HG03457 (cell line): Measurements from ENCODE around the gene AKT2.

Source experiments
- ATAC-seq: cut with Tn5 transposase; IDR thresholded peaks from one replicate; pipeline ENCODE4 v1.9.1; 2021; ENCODE audit warnings: moderate number of reproducible peaks; ENCODE audit not compliant: unreplicated experiment

The AKT2 gene

DNA sequence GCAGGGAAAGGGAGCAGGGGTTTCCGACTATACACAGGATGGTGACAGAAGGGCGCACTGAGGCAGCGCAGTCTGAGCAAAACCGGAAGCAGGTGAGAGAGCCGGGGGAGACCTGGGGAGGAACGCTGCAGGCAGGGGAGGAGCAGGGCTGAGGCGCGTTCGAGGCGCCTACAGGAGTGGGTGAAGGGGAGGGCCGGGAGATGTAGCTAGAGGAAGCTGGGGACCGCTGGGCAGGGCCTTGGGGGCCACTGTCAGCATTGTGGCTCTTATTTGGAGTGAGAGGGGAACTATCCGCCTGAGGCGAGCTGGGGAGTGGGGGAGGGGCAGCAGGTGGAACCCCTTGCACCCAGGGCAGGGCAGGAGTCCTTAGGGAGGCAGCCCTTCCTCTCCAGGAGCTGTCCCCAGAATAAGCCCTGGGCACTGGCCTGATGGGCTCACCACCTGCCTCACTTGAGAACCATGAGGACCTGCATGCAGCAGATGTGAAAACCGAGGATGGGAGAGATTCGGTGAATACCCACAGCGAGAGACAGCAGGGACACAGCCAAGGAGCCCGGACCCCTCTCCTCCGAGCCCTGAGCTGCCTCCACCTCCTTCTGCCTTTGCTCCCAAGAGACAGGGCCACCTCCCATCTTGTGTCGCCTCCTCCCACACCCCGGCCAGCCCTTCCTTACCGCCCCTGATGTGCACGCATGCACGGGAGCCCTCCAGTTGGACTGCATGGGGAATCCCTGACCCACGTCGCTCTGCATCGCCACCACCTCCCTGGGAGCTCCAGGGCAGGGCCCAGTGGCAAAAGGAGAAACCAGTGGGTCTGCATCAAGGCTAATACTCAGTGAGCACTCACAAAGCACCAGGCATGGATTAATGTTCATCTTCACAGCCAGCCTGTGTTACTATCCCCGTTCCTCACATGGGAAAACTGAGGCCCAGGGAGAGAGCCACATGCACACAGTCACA lies 10.3 kb downstream of the AKT2 start:
- ATAC-seq = no peak

DNA sequence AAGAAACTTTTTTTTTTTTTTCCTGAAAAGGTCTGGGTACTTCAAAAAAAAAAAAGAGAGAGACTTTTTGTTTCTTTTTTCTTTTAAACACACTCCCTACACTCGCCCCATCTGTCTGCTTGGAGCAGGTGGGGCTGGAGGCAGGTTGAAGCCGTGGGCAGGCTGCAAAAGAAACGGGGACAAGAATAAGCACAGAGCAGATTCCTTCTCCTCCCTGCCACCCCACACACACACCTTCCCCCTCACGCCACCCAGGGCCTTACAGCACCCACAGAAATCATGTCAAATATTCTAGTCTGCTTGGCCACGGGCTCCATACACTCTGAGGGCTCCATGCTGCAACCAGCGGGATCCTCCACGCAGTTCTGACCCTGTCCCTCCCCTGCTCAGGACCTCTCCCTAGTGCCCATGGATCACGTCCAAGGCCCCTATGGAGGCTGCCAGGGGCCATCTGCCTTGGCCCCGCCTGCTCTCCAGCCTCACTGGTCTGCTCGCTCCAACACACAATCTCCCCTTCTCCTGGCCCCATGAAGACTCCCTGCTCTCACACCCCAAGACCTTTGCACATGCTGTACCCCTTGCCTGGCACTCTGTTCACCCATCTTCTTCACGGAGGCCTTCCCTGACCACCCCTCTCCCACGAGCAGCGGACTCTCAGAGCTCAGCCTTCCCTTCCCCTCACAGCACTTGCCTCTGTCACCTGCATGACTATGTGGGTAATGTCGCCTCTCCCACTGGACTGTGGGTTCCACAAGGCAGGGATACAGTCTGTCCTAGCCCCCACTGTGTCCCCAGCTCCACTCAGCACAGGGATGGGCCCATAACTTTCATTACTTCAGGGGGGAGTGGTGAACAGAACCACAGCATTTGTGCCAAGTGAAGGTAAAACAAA lies 11.4 kb downstream of the AKT2 start:
- no peak for ATAC-seq

DNA sequence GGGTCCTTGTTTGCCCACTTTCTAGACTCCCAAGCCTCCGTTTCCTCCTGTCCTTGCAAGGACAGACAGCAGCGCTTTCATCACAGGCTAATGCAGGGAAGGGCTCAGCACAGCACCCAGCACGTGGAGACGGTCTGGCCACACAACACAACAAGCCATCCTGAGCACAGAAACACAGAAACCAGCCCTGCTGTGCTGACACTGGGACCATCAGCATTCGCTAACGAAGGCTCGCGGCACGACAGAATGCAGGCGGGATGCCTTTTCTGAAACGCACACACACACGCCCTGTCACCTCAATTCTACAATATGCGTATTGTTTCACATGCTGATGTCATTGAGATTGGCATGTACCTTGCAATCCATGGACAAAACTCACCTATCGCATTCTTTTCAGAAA lies 12.9 kb downstream of the AKT2 start:
- no peak for ATAC-seq

DNA sequence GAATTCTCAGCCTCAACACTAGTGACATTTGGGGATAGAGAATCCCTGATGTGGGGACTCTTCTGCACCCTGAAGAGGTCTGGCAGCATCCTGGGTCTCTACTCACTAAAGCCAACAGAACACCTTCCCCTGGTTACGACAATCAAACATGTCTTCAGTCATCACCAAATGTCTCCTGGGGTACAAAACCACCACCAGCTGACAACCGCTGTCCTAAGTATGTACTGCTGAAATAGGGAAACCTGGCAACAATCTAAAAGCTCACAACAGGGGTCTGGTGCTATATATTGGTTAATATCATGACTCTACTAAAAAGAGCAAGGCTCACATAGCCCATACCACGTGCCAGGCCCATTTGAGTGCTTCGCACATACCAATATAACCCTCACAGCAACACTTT lies 13.4 kb downstream of the AKT2 start:
- no peak for ATAC-seq

DNA sequence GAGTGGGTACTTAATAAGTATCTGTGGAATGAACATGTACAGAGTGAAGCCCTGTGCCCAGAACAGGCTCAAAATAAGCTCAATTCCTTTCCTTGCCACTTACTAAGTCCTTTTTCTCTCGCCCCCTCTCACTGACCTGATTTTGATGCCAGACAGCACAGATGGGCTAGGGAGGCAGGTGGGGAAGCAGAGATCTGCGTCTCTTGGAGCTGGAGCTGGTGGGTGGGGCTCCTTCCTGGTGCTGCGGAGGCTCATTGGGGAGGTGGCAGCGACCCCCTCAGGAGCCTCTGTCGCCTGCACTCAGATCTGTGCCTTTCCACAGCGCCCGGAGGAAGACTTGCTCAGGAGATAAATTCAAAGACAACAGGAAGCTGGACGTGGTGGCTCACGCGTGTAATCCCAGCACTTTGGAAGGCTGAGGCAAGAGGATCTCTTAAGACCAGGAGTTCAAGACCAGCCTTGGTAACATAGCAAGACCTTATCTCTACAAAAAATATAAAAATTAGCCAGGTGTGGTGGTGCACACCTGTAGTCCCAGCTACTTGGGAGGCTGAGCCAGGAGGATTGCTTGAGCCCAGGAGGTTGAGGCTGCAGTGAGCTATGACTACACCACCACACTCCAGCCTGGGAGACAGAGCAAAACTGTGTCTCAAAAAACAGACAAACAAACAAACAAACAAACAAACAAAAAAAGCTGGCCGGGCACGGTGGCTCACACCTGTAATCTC lies 14.6 kb downstream of the AKT2 start:
- no peak for ATAC-seq

DNA sequence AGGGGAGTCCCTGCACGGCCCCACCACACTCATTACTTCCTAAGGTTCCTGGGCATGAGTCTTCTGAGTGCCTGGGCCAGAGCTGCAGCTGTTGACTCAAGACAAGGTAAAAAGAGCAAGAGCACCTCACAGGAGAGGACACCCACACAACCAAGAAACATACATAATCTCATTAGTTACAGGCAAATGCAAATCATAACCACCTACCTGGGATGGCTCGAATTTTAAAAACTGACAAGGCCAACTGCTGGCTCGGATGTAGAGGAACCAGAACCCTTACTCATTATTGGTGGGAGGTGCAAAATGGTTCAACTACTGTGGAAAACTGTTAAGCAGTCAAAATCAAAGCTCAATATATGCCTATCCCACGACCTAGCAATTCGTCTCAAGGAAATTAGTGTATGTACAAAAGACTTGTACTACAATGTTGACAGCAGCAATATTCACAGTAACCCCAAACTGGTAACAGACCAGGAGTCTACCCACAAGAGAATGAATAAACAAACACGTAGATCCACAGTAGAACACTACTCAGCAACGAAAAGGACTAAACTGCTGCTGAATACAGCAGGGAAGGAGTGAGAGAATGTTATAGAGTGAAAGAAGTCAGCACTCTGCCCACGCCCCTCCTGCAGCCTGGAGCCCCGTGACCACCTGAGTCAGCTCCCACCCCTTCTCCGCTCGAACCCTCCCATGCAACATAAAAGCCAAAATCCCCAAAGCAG lies 15.8 kb downstream of the AKT2 start:
- no peak for ATAC-seq

DNA sequence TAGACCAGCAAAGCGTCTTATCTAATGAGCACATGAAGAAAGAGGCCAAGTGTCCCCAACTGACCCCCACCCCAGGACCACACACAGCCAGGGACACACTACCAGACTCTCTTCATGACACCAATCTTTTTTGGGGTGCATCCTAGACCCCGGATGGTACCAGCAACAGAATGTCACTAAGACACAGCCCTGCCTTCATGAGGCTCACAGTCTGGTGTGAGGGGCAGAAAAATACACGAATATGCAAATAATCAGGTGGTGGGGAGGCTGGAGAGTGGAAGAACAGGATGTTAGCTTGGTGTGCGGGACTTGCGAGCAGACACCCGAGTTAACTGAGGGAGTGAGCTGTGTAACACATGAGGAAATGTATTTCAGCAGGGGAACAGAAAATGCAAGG lies 17.5 kb downstream of the AKT2 start:
- ATAC-seq = no peak

DNA sequence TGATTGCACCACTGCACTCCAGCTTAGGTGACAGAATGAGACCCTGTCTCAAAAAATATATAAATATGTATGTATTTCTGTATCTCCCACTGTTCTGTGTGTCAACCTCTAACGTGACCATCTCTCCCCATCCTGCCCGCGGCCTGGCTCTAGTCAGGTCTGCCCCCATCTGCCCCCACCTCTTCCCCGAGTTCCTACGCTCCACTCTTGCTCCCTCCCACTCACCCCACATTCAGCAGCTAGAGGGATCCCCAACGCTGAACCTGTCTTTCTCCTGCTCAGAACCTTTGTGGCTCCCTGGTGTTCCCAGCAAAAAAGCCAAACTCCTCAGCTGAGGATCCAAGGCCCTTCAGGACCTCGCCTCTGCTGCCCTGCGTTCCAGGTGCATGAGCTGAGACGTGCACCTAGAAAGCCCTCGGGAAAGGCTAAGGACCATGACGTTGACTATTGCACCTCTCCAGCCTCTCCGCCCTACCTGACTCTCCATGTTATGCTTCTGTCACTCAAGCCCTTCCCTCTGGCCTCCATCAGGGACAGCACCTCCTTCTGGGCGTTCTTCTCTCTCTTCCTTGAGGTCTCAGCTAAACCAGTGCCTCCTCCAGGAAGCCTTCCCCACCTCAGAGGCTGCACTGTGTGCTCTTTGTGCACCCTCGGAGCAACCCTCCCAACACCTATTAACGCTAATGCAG lies 18.1 kb downstream of the AKT2 start:
- no peak for ATAC-seq

DNA sequence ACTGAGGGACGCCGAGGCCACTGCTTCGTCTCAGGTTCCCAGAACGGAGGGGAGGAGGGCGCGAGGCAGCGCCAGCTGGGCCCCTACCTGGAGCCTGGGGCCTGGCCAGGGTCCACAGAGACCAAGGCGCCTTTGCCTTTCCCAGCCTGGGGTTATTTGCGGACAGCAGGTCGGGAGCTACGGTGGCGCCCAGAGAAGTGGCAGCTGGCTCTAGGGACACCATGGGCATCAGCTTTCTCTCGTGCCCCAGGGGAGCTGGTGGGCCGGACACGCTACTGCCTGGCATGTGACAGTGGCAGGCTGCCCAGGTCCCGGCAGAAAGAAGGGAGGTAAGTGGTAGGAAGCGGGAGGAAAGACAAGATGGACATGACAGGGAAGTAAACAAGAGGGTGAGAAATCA lies 19.0 kb downstream of the AKT2 start:
- no peak for ATAC-seq

DNA sequence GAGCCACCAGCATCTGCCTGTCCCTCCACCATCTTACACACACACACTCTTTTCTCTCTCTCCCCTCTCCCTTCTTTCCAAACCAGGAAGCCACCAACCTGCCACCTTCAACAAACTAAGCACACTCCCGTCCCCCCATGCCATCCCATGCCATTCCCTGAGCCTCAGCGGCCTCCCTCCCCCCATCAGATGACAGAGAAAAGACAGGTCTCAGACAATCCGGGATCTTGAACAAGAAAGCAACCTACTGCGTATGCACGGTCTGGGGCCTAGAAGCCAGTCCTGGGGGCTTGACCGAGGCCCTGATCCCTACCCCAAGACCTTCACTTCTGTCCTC lies 19.4 kb downstream of the AKT2 start:
- no peak for ATAC-seq

DNA sequence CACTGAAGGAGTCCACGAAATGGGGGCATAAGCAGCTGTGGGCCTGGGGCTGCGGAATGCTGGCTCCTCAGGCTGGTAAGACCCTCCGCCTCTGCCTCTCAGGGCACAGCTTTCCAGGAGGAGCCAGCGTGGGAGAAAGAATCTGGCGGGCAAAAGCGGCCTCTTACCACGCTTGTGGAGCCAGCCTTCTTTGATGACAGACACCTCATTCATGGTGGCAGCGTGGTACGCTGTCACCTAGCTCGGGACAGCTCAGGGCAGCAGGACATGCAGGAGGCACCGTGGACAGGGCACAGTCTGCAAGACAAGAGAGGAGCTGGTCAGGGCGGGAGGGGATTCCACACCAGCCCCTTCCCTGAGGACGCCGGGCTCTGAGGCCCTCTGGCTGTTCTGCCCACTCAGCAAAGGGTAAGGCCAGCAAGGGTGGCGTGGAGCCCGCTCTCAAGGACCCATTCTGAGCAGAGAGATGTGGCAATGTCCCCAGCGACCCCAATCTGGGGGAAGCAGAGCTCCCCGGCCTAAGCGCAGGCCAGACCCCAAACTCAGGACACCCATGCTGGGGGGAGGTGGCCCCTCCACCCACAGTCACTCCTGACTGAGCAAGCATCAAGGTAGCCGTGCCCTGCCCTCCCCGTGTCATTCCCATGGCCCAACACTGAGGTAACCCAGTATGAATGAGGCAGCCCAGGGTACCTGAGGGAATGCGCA lies 19.9 kb downstream of the AKT2 start:
- ATAC-seq = no peak

DNA sequence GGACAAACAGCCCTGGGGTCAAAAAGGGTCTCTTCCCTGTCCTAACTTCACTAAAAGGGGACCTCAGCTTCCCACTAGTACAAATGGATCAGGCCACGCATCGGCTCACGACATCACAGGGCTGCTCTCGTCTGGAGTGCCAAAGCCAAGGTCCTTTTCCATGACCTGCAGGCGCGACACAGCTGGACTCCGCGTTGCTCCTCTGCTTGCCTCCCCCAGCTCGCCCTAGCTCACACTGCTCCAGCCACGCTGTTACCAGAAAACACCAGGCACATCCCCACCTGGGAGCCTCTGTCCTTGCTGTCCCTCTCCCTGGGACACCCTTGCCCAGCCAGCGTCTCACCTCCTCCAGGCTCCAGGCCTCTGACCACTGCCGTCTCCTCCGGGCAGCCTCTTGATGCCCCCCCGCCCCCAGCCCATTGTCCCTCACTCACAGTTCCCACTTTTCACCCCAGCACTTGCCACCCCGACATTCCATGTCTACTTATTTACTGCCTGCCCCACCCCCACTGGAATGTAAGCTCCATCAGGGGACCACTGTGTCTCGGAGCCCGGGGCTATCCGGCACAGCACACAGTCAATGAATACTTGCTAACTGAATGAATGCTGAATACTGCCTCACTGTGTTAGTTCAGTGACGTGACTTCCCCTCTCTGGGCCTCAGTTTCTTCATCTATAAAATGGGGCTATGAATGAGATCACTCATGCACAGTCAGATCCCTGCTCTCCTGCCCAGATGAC lies 20.7 kb downstream of the AKT2 start:
- ATAC-seq = no peak

DNA sequence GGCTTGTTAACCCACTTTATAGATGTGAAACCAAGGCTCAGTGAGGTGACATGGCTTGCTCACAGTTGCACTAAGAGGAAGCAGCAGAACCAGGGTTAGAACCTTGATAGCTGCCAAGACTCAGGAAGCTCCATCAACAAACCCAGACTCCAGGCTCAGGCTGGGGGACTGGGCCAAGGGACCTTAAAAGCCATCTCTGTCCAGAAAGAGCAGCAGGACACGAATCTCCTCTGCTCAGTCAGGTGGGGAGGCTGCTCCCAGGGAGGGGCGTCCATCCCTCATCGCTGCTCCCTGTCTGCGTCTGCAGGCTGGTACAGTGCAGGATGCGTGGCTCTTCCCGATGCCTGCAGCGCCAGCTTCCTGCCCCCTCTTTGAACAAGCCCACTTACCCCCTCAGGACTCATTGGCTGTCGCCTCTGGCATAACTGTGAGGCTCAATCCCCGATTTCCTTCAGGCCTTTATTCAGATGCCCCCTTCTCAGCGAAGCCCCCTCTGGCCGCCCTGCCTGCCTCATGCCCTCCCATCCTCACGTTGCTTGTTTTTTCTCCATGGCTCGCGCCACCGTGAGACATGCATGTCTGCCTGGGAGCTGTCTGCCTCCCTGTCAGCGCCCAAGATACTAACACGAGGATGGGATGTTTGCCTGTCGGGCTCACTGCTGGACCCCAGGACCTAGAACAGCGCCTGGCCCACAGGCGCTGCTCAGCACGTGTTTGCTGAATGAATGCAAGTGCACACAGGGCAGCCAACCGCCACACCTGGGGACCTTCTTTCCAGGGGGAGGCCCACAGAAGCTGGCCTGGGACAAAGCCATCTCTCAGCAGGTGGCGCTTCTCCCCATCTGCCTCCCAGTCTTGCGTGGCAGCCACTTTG lies 21.5 kb downstream of the AKT2 start:
- ATAC-seq = no peak

DNA sequence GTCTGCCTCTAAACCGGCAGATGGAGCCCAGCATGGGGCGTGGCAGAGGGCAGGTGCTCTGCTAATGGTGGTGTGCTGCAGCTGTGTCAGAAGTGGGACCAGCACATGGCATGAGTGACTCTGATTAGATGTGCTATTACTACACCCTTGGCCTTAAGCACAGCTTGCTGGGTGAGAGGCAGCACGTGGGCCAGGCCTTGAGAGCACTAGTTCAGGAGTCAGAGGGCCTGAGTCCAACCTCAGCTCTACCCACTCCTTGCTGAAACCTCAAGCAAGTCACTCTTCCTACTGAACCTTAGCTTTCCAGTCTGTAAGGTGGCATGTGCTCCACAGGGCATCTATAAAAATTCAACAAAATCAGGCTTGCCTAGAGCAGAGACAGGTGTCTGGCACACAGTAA lies 22.7 kb downstream of the AKT2 start:
- ATAC-seq = no peak

DNA sequence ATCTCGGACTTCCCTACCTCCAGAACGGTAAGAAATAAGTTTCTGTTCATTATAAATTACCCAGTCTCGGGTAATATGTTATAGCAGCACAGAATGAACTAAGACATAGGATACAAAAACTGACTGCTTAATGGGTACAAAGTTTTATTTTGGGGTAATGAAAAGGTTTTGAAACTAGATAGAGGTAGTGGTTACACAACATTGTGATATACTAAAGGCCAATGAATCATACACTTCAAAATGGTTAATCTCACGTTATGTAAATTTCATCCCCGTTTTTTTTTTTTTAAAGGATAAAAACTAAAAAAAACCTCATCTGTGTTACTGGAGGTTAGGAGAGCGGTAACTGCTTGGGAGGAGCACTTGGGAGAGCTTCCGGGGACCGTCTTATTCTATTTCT lies 23.5 kb downstream of the AKT2 start:
- no peak for ATAC-seq

DNA sequence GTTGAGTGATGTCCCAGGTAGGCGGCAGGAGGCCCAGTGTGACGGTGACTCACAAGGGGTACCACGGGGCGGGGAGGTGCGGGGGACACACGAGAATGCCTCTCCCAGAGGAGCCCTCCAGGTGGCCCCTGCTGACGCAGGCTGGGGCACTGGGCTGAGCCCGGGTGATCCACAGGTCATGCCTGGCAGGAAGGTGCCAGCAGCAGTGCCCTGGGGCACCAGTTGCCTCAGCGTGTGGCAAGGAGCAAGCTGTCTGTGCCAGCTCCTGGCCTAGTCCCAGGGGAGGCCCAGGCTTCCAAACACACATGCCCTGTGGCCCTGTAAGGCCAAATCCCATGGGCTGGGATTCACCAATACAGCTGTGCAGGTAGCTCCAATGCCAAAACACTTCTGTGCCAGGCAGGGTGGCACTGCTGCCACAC lies 28.0 kb downstream of the AKT2 start:
- ATAC-seq = no peak

DNA sequence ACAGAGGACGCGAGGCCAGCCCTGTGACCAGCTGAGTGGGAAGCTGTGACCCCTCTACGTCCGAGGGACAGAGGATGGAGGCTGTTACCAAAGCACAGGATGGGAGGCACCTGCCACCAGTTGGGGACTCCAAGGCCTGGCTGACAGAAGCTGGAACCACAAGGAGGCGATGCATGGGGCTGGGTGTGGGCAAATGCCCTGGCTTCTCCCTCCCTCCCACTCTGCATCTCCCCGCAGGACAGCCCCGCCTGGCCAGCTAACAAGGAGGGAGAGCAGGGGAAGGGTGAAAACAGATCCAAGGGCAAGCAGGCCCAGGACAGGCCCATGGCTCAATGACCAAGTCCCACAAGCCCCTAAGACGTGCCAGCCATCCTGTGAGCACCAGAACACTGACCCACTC lies 28.6 kb downstream of the AKT2 start:
- no peak for ATAC-seq

DNA sequence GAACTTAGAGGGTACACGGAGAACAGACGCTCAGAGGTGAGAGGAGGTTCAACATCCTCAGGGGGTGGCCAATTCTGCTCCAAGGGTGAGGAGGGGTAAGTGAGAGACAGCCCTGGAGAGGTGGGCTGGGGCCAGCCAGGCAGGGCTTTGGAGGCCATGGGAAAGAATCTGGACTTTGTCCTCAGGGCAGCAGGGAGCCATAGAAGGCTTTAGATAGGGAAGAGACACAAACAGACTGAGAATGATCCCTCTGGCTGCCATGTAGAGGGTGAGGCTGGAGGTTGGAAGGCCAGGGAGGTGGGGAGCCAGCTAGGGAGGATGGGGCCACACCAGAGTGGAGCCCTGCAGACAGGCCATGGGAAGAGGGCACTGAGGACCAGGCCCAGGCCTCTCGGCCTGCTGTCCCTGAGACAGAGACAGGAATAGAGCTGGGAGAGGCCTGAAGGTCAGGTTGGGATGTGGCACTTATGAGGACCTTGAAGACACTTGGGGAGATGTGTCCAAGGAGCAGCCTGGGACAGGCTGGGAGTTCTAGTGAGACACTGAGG lies 29.5 kb downstream of the AKT2 start:
- no peak for ATAC-seq
